IMR-90 (cell line): ENCODE data around the gene NUCB1. TPM values are rescaled to one million over a fixed set of nuclear protein-coding genes. Genes with fewer than 3 reads are reported as not detected.

Source experiments
- ATAC-seq: fragments of 200-7000 bp; cut with Tn5 transposase; 2 replicates; pipeline ENCODE4 v1.9.1; 2020; ENCODE audit warnings: low read depth, mild to moderate bottlenecking, moderate library complexity
- BruUV-seq: library from RNA; stranded (reverse); fragments of 400-500 nt; replicated peaks from 2 replicates; lab custom pipeline; 2021; lab: Mats Ljungman, UMichigan
- CTCF ChIA-PET: fragments of 300-600 bp; formaldehyde crosslinking; extraction: SDS; loops from one replicate; lab custom pipeline; 2021; ENCODE audit warnings: antibody characterized with exemption; lab: Yijun Ruan, JAX
- POLR2A ChIA-PET: fragments of 300-600 bp; sonication (Branson Sonifier 250); formaldehyde crosslinking; loops from one replicate; lab custom pipeline; 2022; ENCODE audit warnings: antibody characterized with exemption; ENCODE audit not compliant: unreplicated experiment; lab: Charles Lee
- DNase-seq: peaks from one replicate; pipeline ENCODE4 v3.0.0; 2013
- H2AFZ ChIP-seq: replicated peaks from 2 replicates; pipeline ENCODE3; 2013; ENCODE audit warnings: low read length, mild to moderate bottlenecking; ENCODE audit not compliant: poor library complexity
- H2AK5ac ChIP-seq: 2 replicates; pipeline ENCODE4 v1.6.1; 2013; ENCODE audit warnings: low read depth, low read length, inconsistent platforms
- H2AK9ac ChIP-seq: replicated peaks from 2 replicates; pipeline ENCODE3; 2013; ENCODE audit warnings: mild to moderate bottlenecking, low read depth, low read length, moderate library complexity; ENCODE audit not compliant: poor library complexity
- H2BK120ac ChIP-seq: 2 replicates; pipeline ENCODE4 v1.6.1; 2013; ENCODE audit warnings: low read depth, low read length, inconsistent platforms
- H2BK15ac ChIP-seq: 3 replicates; pipeline ENCODE4 v1.6.1; 2013; ENCODE audit warnings: low read depth, low read length, inconsistent platforms
- H2BK20ac ChIP-seq: 2 replicates; pipeline ENCODE4 v1.6.1; 2013; ENCODE audit warnings: low read depth, mild to moderate bottlenecking, inconsistent platforms, low read length, moderate library complexity
- H2BK5ac ChIP-seq: 2 replicates; pipeline ENCODE4 v1.6.1; 2013; ENCODE audit warnings: mild to moderate bottlenecking, low read depth, low read length, inconsistent platforms; ENCODE audit not compliant: poor library complexity, severe bottlenecking
- H3K14ac ChIP-seq: replicated peaks from 2 replicates; pipeline ENCODE4 v1.6.1; 2013; ENCODE audit warnings: low read depth, low read length, inconsistent platforms
- H3K18ac ChIP-seq: 2 replicates; pipeline ENCODE4 v1.6.1; 2013; ENCODE audit warnings: low read depth, low read length, control low read depth
- H3K23ac ChIP-seq: 2 replicates; pipeline ENCODE4 v1.6.1; 2013; ENCODE audit warnings: low read depth, low read length, inconsistent platforms
- H3K27ac ChIP-seq: 2 replicates; pipeline ENCODE4 v1.5.1; 2013; ENCODE audit warnings: mild to moderate bottlenecking, control low read depth, low read length; ENCODE audit not compliant: insufficient read depth
- H3K27me3 ChIP-seq: 2 replicates; pipeline ENCODE4 v1.6.1; 2013; ENCODE audit warnings: low read length; ENCODE audit not compliant: control insufficient read depth, insufficient read depth
- H3K36me3 ChIP-seq: 2 replicates; pipeline ENCODE4 v1.6.1; 2013; ENCODE audit warnings: low read length, mixed read lengths; ENCODE audit not compliant: control insufficient read depth, insufficient read depth
- H3K4ac ChIP-seq: 2 replicates; pipeline ENCODE4 v1.6.1; 2013; ENCODE audit warnings: low read depth, low read length, inconsistent platforms
- H3K4me1 ChIP-seq: 2 replicates; pipeline ENCODE4 v1.6.1; 2013; ENCODE audit warnings: low read length, mixed read lengths; ENCODE audit not compliant: control insufficient read depth, insufficient read depth
- H3K4me2 ChIP-seq: 2 replicates; pipeline ENCODE4 v1.6.1; 2013; ENCODE audit warnings: low read depth, mild to moderate bottlenecking, control low read depth, low read length, moderate library complexity
- H3K4me3 ChIP-seq: 2 replicates; pipeline ENCODE4 v1.5.1; 2013; ENCODE audit warnings: low read depth, mild to moderate bottlenecking, control low read depth, low read length, moderate library complexity; ENCODE audit not compliant: insufficient read depth
- H3K56ac ChIP-seq: 2 replicates; pipeline ENCODE4 v1.6.1; 2013; ENCODE audit warnings: low read length, inconsistent platforms; ENCODE audit not compliant: insufficient read depth; ENCODE audit errors: extremely low read depth
- H3K79me1 ChIP-seq, 2 experiments: 2 replicates each; pipeline ENCODE4 v1.6.1; 2013; ENCODE audit warnings: low read length in 2 of 2, inconsistent platforms in 1 of 2, low read depth in 1 of 2
- H3K9ac ChIP-seq: 2 replicates; pipeline ENCODE4 v1.6.1; 2013; ENCODE audit warnings: low read depth, low read length, control low read depth
- H3K9me1 ChIP-seq: 2 replicates; pipeline ENCODE4 v1.6.1; 2013; ENCODE audit warnings: low read length, inconsistent platforms; ENCODE audit not compliant: insufficient read depth
- H3K9me3 ChIP-seq: 2 replicates; pipeline ENCODE4 v1.6.1; 2013; ENCODE audit warnings: low read length; ENCODE audit not compliant: control insufficient read depth, insufficient read depth
- H4K20me1 ChIP-seq: 2 replicates; pipeline ENCODE4 v1.6.1; 2013; ENCODE audit warnings: low read length, inconsistent platforms; ENCODE audit not compliant: insufficient read depth
- H4K5ac ChIP-seq: 2 replicates; pipeline ENCODE4 v1.6.1; 2013; ENCODE audit warnings: mild to moderate bottlenecking, low read depth, low read length, control low read depth
- H4K8ac ChIP-seq, 2 experiments: 2 replicates each; pipeline ENCODE4 v1.6.1; 2013; ENCODE audit warnings: low read depth in 2 of 2, low read length in 2 of 2, control low read depth in 1 of 2, inconsistent platforms in 1 of 2
- H4K91ac ChIP-seq: 2 replicates; pipeline ENCODE4 v1.6.1; 2013; ENCODE audit warnings: low read depth, low read length, inconsistent platforms; ENCODE audit not compliant: insufficient read depth
- CHD1 ChIP-seq: IDR thresholded peaks from 2 replicates; pipeline ENCODE4 v1.6.1; 2012; ENCODE audit warnings: low read depth, low read length, improper control_type of control experiment
- MAZ ChIP-seq: IDR thresholded peaks from 2 replicates; pipeline ENCODE4 v1.6.1; 2012; ENCODE audit warnings: low read depth, mild to moderate bottlenecking, low read length, improper control_type of control experiment, moderate library complexity, borderline replicate concordance
- NFE2L2 ChIP-seq: fragments of 150-350 bp; IDR thresholded peaks from 2 replicates; pipeline ENCODE4 v1.6.1; 2016; ENCODE audit warnings: low read depth, mild to moderate bottlenecking, low read length
- WGBS, 2 experiments: methylation state at CpG; one replicate each; pipeline versions ENCODE4 v1.1.5 to v1.1.7; 2013; ENCODE audit warnings: missing lambda C conversion rate in 2 of 2; ENCODE audit not compliant: insufficient read length in 1 of 2; ENCODE audit errors: extremely low coverage in 2 of 2; 5-methylcytosine and 5-hydroxymethylcytosine counted together
- dilution Hi-C: fragments of 300-500 bp; cut with HindIII; formaldehyde crosslinking; loops from one replicate; pipeline ENCODE4 v1.14.3; 2018; ENCODE audit warnings: low sequenced_read_pairs; ENCODE audit not compliant: unreplicated experiment
- in situ Hi-C: fragments of 300-500 bp; cut with MboI; formaldehyde crosslinking; loops from 3 replicates; pipeline ENCODE4 v1.14.3; 2019; ENCODE audit warnings: low sequenced_read_pairs, inconsistent platforms, mixed read lengths
- intact Hi-C: fragments of 100-400 bp; cut with micrococcal nuclease; formaldehyde crosslinking; loops from 2 replicates; pipeline ENCODE4 v1.10.0; 2022
- polyA plus RNA-seq, 3 experiments: library from polyadenylated mRNA; depleted of rRNA; stranded (reverse); fragments of >200 nt; gene quantifications; 2 replicates each; pipeline ENCODE4 v1.2.3, GENCODE V29; 2012; ENCODE audit warnings: low replicate concordance in 1 of 3
- total RNA-seq: library from RNA; depleted of rRNA; stranded (reverse); fragments of >200 nt; gene quantifications from 2 replicates; pipeline ENCODE4 v1.2.3, GENCODE V29; 2012

The NUCB1 gene
- total and polyA plus RNA-seq, 2 of the 4 experiments (the other 2 are of a cell fraction), result 37.3 to 253 TPM

- Histone ChIP-seq H3K36me3 (no peaks in the 10 kb centered on the region), H3K4me3 (no peak overlapping the region), H3K4me2 (no peak overlapping the region), H3K27me3 (0 out of 2 replicates have a peak, but pooled peaks cover 2% of the 10 kb centered on the region), H3K4ac (no peak overlapping the region), H3K79me1 (peaks cover 0 to under 1% of the 10 kb centered on the region in 2 experiments; a peak in 2 of 4 replicates), H2BK20ac (no peak overlapping the region), H2AFZ (peak overlapping the region; percentile 63), H3K27ac (no peak overlapping the region), H3K23ac (no peak overlapping the region), H2AK9ac (peak overlapping the region; percentile 23), H3K9me1 (no peaks in the 10 kb centered on the region), H2BK120ac (no peak overlapping the region), H4K5ac (no peak overlapping the region), H4K20me1 (no peaks in the 10 kb centered on the region), H3K9ac (no peak overlapping the region), H3K56ac (0 out of 2 replicates have a peak overlapping the region, but pooled peaks have one; percentile 13), H2BK15ac (no peak overlapping the region), H2BK5ac (no peak overlapping the region), H3K4me1 (no peaks in the 10 kb centered on the region), H3K9me3 (no peaks in the 10 kb centered on the region), H3K14ac (no peak overlapping the region), H2AK5ac (no peak overlapping the region), H3K18ac (no peak overlapping the region), H4K91ac (no peak overlapping the region), H4K8ac (no peak overlapping the region)
- intact Hi-C loops, result no loop called here
- POLR2A ChIA-PET, result no interaction called here
- in situ Hi-C loops, result no loop called here
- CTCF ChIA-PET, result no interaction called here
- no TSS peak for BruUV-seq
- ATAC-seq, result no peak
- WGBS, 2 experiments, result 67% methylated on average over 12 of the region's 21 CpGs; no CpG with 5 or more reads in 1 of the 2 experiments
- dilution Hi-C loops, result no loop called here
- no peak for DNase-seq
- TF ChIP-seq MAZ, result no peak
- TF ChIP-seq CHD1, result no peak
- no peak for TF ChIP-seq NFE2L2
Measured at GRCh38 chr19:48895226-48895625, 4.9 kb upstream of the NUCB1 start.
